ENCODE data around the gene CAVIN2.
A peak's percentile ranks its signal among the peaks of the same experiment; 100 is the strongest.

Gene CAVIN2

DNA sequence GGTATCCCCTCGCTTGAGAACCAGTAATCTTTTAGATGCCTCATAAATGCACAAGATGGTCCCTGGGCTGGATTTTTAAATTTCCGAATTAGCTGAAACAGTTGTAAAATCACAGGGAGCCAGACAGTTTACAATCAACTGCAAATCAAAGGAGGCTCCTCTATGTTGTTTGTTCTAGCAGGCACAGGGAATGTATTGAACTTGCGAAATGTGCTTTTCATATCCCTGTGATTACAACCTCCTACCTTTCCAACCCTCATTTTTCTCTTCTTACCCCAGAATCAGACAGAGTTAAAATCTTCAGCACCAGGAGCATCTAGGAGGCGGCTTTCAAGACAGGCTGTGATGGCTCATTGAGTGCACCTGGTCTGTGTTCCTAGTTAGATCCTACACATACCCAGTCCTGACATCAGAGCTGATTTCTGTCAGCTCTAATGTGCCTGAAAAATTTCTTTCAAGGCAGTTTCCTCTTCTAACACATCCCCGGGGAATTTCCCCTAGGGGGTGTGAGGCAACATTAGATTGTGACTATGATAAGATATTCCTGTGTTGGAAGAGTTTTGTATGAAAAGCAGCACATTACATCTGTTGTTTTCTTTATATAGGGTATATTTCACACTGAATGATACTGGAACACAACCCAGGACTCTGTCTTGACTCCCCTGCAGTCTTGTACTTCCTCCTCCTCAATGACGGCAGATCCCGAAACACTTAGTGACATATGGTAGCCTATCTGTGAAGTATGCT lies 17.9 kb upstream of the CAVIN2 start:
- DNase-seq: no peak
- Mint-ChIP-seq H3K4me1 (peaks cover 33% of the 10 kb centered on the region), H3K36me3 (ENCODE audit: low read depth) (no peaks in the 10 kb centered on the region), H3K9me3 (peaks cover 4% of the 10 kb centered on the region), H3K27me3 (ENCODE audit: low read depth, poor library complexity) (no peaks in the 10 kb centered on the region), H3K4me3 (no peak overlapping the region), H3K27ac (no peak overlapping the region)
- TF ChIP-seq, protein P1, sequence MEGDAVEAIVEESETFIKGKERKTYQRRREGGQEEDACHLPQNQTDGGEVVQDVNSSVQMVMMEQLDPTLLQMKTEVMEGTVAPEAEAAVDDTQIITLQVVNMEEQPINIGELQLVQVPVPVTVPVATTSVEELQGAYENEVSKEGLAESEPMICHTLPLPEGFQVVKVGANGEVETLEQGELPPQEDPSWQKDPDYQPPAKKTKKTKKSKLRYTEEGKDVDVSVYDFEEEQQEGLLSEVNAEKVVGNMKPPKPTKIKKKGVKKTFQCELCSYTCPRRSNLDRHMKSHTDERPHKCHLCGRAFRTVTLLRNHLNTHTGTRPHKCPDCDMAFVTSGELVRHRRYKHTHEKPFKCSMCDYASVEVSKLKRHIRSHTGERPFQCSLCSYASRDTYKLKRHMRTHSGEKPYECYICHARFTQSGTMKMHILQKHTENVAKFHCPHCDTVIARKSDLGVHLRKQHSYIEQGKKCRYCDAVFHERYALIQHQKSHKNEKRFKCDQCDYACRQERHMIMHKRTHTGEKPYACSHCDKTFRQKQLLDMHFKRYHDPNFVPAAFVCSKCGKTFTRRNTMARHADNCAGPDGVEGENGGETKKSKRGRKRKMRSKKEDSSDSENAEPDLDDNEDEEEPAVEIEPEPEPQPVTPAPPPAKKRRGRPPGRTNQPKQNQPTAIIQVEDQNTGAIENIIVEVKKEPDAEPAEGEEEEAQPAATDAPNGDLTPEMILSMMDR (IDR thresholded peaks at IDR 0.05): no peak

DNA sequence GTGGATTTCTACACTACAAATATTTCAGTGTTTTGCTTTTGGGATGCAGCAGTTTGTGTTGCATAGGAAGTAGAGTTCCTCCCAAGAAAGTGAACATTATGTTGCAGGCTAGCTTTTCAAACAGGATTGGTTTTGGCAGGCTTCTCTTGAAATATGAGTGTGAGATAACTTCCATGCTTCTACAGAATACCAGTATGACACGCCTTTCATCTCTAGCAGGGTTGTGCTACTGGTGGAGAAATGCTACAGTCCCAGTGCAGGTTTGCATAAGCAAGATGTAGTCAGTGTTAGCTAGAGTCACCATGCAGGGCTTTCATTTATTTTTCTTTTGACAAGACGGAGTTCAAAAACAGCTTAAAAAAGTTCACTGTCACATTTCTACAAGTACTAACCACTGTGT lies 17.1 kb upstream of the CAVIN2 start:
- TF ChIP-seq, protein P1 (IDR thresholded peaks at IDR 0.05): no peak
- peaks cover 4% of the 10 kb centered on the region for H3K9me3 Mint-ChIP-seq
- no peak for DNase-seq
- H3K27me3 Mint-ChIP-seq (ENCODE audit: low read depth, poor library complexity): no peaks in the 10 kb centered on the region
- no peak overlapping the region for H3K4me3 Mint-ChIP-seq
- no peaks in the 10 kb centered on the region for H3K36me3 Mint-ChIP-seq (ENCODE audit: low read depth)
- H3K4me1 Mint-ChIP-seq: peaks cover 25% of the 10 kb centered on the region
- no peak overlapping the region for H3K27ac Mint-ChIP-seq

DNA sequence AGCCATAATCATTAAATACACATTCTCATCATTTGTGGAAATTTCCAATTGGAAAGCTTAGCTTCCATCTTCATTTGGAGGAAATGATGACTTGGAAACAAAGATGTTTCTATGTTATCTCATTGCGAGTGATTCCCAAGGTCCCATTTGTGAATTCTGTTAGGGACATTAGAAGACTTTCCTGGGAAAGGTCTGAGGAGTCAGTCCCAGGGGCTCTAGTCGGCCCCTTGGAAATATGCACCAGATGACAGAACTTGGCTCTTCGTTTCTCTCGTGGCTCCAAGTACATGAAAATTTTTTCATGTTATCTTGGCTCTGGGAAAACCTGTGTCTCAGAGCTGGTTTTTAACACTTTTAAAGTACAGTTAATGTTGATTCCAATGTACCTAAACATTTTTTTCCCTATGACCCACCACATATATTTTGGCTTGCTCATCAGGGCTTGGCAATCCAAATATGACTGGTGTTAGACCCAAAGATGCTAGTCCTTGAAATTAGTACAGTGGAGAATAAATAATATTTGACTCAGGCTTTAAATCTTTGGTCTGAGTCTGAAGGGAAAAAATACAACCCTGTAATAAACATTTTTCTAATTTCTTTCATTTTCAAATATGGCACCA lies 15.4 kb upstream of the CAVIN2 start:
- Mint-ChIP-seq H3K27ac (no peak overlapping the region), H3K9me3 (peaks cover 4% of the 10 kb centered on the region), H3K4me1 (peaks cover 18% of the 10 kb centered on the region), H3K4me3 (no peak overlapping the region), H3K36me3 (ENCODE audit: low read depth) (no peaks in the 10 kb centered on the region), H3K27me3 (ENCODE audit: low read depth, poor library complexity) (no peaks in the 10 kb centered on the region)
- TF ChIP-seq, protein P1 (IDR thresholded peaks at IDR 0.05): no peak
- DNase-seq: no peak

DNA sequence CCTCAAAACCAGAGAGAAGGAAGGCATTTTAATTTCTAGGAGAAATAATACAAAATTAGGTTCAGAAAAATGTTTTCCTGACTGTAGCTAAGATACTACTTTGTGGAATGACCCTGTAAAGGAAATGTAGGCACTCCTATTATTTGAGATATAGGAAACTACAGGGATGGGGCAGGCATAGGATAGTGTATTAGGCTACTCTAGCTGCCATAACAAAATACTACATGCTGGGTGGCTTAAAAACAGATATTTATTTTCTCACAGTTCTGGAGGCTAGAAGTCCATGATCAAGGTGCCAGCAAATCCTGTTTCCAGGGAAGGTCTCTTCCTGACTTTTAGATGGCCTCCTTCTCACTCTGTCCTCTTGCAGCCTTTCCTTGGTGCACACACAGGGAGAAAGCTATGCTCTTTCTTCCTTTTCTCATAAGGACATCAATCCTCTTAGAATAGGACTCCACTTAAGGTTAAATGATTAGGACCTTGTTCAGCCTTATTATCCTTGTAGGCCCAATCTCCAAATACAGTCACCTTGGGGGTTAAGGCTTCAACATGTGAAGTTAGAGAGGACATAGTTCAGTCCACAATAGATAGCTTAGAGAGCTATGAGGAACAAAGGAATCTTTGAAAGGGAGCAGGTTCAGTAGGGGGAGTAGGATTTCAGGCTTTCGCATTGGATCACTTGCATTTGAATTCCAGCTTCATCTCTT lies 14.0 kb upstream of the CAVIN2 start:
- Mint-ChIP-seq H3K4me3 (no peak overlapping the region), H3K9me3 (peaks cover 4% of the 10 kb centered on the region), H3K27me3 (ENCODE audit: low read depth, poor library complexity) (no peaks in the 10 kb centered on the region), H3K36me3 (ENCODE audit: low read depth) (no peaks in the 10 kb centered on the region), H3K27ac (peak overlapping the region; percentile 70), H3K4me1 (peaks cover 6% of the 10 kb centered on the region)
- TF ChIP-seq, protein P1 (IDR thresholded peaks at IDR 0.05): no peak
- no peak for DNase-seq

DNA sequence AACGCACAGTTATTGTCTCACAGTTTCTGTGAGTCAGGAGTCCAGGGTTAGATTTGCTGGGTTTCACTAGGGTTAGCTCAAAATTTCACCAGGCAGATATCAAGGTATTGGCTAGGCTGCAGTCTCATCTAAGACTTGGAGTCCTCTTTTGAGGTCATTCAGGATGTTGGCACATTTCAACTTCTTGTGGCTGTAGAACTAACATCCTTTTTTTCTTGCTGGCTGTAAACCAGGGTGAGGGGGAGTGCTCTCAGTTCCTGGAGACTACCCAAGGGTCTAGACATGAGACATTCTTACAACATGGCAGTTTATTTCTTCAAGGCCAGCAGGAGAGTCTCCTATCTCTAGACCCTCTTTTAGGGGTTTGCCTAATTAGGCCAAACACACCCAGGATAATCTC lies 12.8 kb upstream of the CAVIN2 start:
- TF ChIP-seq, protein P1 (IDR thresholded peaks at IDR 0.05): no peak
- DNase-seq: no peak
- no peaks in the 10 kb centered on the region for H3K9me3 Mint-ChIP-seq
- H3K27ac Mint-ChIP-seq: no peak overlapping the region
- H3K4me3 Mint-ChIP-seq: no peak overlapping the region
- no peaks in the 10 kb centered on the region for H3K27me3 Mint-ChIP-seq (ENCODE audit: low read depth, poor library complexity)
- H3K36me3 Mint-ChIP-seq (ENCODE audit: low read depth): no peaks in the 10 kb centered on the region
- peaks cover 8% of the 10 kb centered on the region for H3K4me1 Mint-ChIP-seq
